ENCODE data around the gene SPEG.

The SPEG gene

GRCh38 chr2:219514196-219514761 is 79.6 kb downstream of the SPEG start, which contains the start of gene ASIC4:
TSS of gene ASIC4 (plus strand) at chr2:219514482. CDS start at chr2:219514725, 243 bp downstream.
- peaks cover 70% of the 10 kb centered on the region for H3K27me3 ChIP-seq (ENCODE audit: insufficient read depth, insufficient read length)
- H3K9ac ChIP-seq (ENCODE audit: insufficient read length, low read depth), result peak within 1 kb of the TSS; percentile 51
- no peak for TF ChIP-seq ZNF274 (IDR thresholded peaks at IDR 0.05; ENCODE audit: low read depth, low read length)
- no peak for TF ChIP-seq YY1 (IDR thresholded peaks at IDR 0.05; ENCODE audit: insufficient read depth, insufficient read length)
- no peak for TF ChIP-seq SUZ12 (IDR thresholded peaks at IDR 0.05; ENCODE audit: extremely low read depth, insufficient read depth, insufficient read length)
- no peak for DNase-seq (ENCODE audit: low read depth, low spot score)
- H3K4me1 ChIP-seq (ENCODE audit: insufficient read depth, insufficient read length), result peaks cover 26% of the 10 kb centered on the region
- peak within 1 kb of the TSS; percentile 2 for H3K4me3 ChIP-seq (ENCODE audit: insufficient read length, low read depth)
- H3K36me3 ChIP-seq (ENCODE audit: insufficient read depth, insufficient read length, low read length), result no peaks in the 10 kb centered on the region
- no peaks in the 10 kb centered on the region for H3K9me3 ChIP-seq (ENCODE audit: insufficient read depth, low read length)

- DNase-seq (ENCODE audit: low read depth, low spot score), result no peak
- TF ChIP-seq ZNF274 (IDR thresholded peaks at IDR 0.05; ENCODE audit: low read depth, low read length) (no peak), SUZ12 (IDR thresholded peaks at IDR 0.05; ENCODE audit: extremely low read depth, insufficient read depth, insufficient read length) (no peak), YY1 (IDR thresholded peaks at IDR 0.05; ENCODE audit: insufficient read depth, insufficient read length) (no peak)
- H3K27me3 ChIP-seq (ENCODE audit: insufficient read depth, insufficient read length), result peaks cover 70% of the 10 kb centered on the region
- H3K4me1 ChIP-seq (ENCODE audit: insufficient read depth, insufficient read length), result peaks cover 26% of the 10 kb centered on the region
- H3K9ac ChIP-seq (ENCODE audit: insufficient read length, low read depth), result no peak overlapping the region
- H3K9me3 ChIP-seq (ENCODE audit: insufficient read depth, low read length), result no peaks in the 10 kb centered on the region
- no peak overlapping the region for H3K4me3 ChIP-seq (ENCODE audit: insufficient read length, low read depth)
- H3K36me3 ChIP-seq (ENCODE audit: insufficient read depth, insufficient read length, low read length), result no peaks in the 10 kb centered on the region
Measured at GRCh38 chr2:219514836-219515235, 80.2 kb downstream of the SPEG start.

GRCh38 chr2:219515874-219516629 is 81.4 kb downstream of the SPEG start:
- Histone ChIP-seq H3K4me1 (ENCODE audit: insufficient read depth, insufficient read length) (peaks cover 28% of the 10 kb centered on the region), H3K36me3 (ENCODE audit: insufficient read depth, insufficient read length, low read length) (no peaks in the 10 kb centered on the region), H3K27me3 (ENCODE audit: insufficient read depth, insufficient read length) (peaks cover 70% of the 10 kb centered on the region), H3K9me3 (ENCODE audit: insufficient read depth, low read length) (no peaks in the 10 kb centered on the region), H3K4me3 (ENCODE audit: insufficient read length, low read depth) (no peak overlapping the region), H3K9ac (ENCODE audit: insufficient read length, low read depth) (no peak overlapping the region)
- TF ChIP-seq ZNF274 (IDR thresholded peaks at IDR 0.05; ENCODE audit: low read depth, low read length), result no peak
- DNase-seq (ENCODE audit: low read depth, low spot score), result no peak

GRCh38 chr2:219516888-219517287 is 82.2 kb downstream of the SPEG start:
- Histone ChIP-seq H3K4me3 (ENCODE audit: insufficient read length, low read depth) (no peak overlapping the region), H3K36me3 (ENCODE audit: insufficient read depth, insufficient read length, low read length) (no peaks in the 10 kb centered on the region), H3K9ac (ENCODE audit: insufficient read length, low read depth) (no peak overlapping the region), H3K9me3 (ENCODE audit: insufficient read depth, low read length) (no peaks in the 10 kb centered on the region), H3K27me3 (ENCODE audit: insufficient read depth, insufficient read length) (peaks cover 68% of the 10 kb centered on the region), H3K4me1 (ENCODE audit: insufficient read depth, insufficient read length) (peaks cover 26% of the 10 kb centered on the region)
- TF ChIP-seq ZNF274 (IDR thresholded peaks at IDR 0.05; ENCODE audit: low read depth, low read length) (no peak), SUZ12 (IDR thresholded peaks at IDR 0.05; ENCODE audit: extremely low read depth, insufficient read depth, insufficient read length) (no peak), YY1 (IDR thresholded peaks at IDR 0.05; ENCODE audit: insufficient read depth, insufficient read length) (no peak)
- no peak for DNase-seq (ENCODE audit: low read depth, low spot score)

GRCh38 chr2:219517954-219518778 is 83.5 kb downstream of the SPEG start:
- no peak overlapping the region for H3K4me3 ChIP-seq (ENCODE audit: insufficient read length, low read depth)
- TF ChIP-seq ZNF274 (IDR thresholded peaks at IDR 0.05; ENCODE audit: low read depth, low read length) (no peak), SUZ12 (IDR thresholded peaks at IDR 0.05; ENCODE audit: extremely low read depth, insufficient read depth, insufficient read length) (no peak), YY1 (IDR thresholded peaks at IDR 0.05; ENCODE audit: insufficient read depth, insufficient read length) (no peak)
- no peaks in the 10 kb centered on the region for H3K36me3 ChIP-seq (ENCODE audit: insufficient read depth, insufficient read length, low read length)
- H3K4me1 ChIP-seq (ENCODE audit: insufficient read depth, insufficient read length), result peaks cover 16% of the 10 kb centered on the region
- no peak overlapping the region for H3K9ac ChIP-seq (ENCODE audit: insufficient read length, low read depth)
- no peak for DNase-seq (ENCODE audit: low read depth, low spot score)
- H3K27me3 ChIP-seq (ENCODE audit: insufficient read depth, insufficient read length), result peaks cover 55% of the 10 kb centered on the region
- H3K9me3 ChIP-seq (ENCODE audit: insufficient read depth, low read length), result no peaks in the 10 kb centered on the region

GRCh38 chr2:219519526-219519916 is 84.9 kb downstream of the SPEG start:
- H3K9ac ChIP-seq (ENCODE audit: insufficient read length, low read depth), result no peak overlapping the region
- H3K4me3 ChIP-seq (ENCODE audit: insufficient read length, low read depth), result no peak overlapping the region
- TF ChIP-seq YY1 (IDR thresholded peaks at IDR 0.05; ENCODE audit: insufficient read depth, insufficient read length) (no peak), ZNF274 (IDR thresholded peaks at IDR 0.05; ENCODE audit: low read depth, low read length) (no peak), SUZ12 (IDR thresholded peaks at IDR 0.05; ENCODE audit: extremely low read depth, insufficient read depth, insufficient read length) (no peak)
- peaks cover 13% of the 10 kb centered on the region for H3K4me1 ChIP-seq (ENCODE audit: insufficient read depth, insufficient read length)
- H3K9me3 ChIP-seq (ENCODE audit: insufficient read depth, low read length), result no peaks in the 10 kb centered on the region
- no peaks in the 10 kb centered on the region for H3K36me3 ChIP-seq (ENCODE audit: insufficient read depth, insufficient read length, low read length)
- H3K27me3 ChIP-seq (ENCODE audit: insufficient read depth, insufficient read length), result peaks cover 41% of the 10 kb centered on the region
- DNase-seq (ENCODE audit: low read depth, low spot score), result no peak

- peaks cover 40% of the 10 kb centered on the region for H3K27me3 ChIP-seq (ENCODE audit: insufficient read depth, insufficient read length)
- no peak for DNase-seq (ENCODE audit: low read depth, low spot score)
- H3K9ac ChIP-seq (ENCODE audit: insufficient read length, low read depth), result no peak overlapping the region
- H3K4me1 ChIP-seq (ENCODE audit: insufficient read depth, insufficient read length), result peaks cover 13% of the 10 kb centered on the region
- H3K4me3 ChIP-seq (ENCODE audit: insufficient read length, low read depth), result no peak overlapping the region
- TF ChIP-seq YY1 (IDR thresholded peaks at IDR 0.05; ENCODE audit: insufficient read depth, insufficient read length) (no peak), SUZ12 (IDR thresholded peaks at IDR 0.05; ENCODE audit: extremely low read depth, insufficient read depth, insufficient read length) (no peak), ZNF274 (IDR thresholded peaks at IDR 0.05; ENCODE audit: low read depth, low read length) (no peak)
- no peaks in the 10 kb centered on the region for H3K36me3 ChIP-seq (ENCODE audit: insufficient read depth, insufficient read length, low read length)
- no peaks in the 10 kb centered on the region for H3K9me3 ChIP-seq (ENCODE audit: insufficient read depth, low read length)
Measured at GRCh38 chr2:219520079-219520478, 85.4 kb downstream of the SPEG start.
